HuH-7.5 (cell line): ENCODE results near the gene COL4A1.

Experiments
- DNase-seq: peaks from one replicate; pipeline ENCODE4 v3.0.0; 2011; ENCODE audit warnings: low spot score

Gene COL4A1

DNA sequence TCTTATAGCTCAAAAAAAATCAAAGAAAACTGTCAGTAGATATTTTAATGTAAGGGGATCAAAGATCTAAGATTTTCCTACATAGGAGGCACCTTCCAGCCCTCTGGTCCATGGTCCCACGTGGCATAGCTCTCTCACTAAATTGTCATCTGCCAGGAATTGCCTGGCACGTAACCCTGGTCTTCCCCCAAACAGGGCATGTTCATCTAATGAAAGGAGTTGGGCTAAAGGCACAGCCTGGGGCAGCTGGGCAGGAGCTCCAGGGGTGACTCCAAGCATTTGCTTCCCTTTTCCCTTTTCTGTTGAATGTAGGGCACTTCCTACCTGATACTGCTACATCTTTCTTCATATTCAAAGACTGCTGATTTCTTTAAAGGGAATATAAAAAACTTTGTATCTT, 148.7 kb downstream of the COL4A1 start:
- DNase-seq = no peak

GRCh38 chr13:110157718-110158117, 149.2 kb downstream of the COL4A1 start:
- no peak for DNase-seq

DNA sequence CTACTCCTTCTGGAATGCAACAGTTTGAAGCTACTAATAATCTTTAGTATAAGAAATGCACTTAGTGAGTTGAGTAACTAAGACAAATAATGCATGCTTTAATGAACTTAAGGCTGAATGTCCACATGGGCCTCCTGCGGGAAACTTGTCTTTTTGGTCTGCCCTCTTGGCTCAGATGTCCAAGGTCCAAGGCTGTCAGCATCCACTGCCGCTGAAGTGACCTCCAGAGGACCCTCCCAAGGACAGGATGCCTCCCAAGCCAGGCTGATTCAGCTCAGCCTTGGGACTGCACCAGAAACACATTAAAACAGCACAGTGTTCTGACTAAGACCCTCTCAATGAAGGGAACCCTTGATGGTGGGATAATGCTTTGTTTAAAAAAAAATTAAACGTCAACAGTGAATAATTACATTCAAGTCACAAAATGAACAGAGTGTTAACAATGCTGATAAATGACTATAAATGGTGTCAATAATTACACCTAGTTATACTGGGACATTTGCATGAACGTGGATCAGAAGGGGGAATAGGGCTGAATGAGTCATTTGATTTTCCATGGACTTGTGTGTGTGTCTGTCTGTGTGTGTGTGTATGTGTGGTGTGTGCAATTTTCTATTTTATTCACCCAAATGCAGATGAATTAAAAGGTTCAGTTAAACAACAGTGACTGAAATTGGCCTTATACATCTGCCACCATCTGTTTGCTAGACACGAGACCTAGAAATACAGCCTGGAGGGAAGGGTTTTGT, 150.5 kb downstream of the COL4A1 start:
- no peak for DNase-seq

DNA sequence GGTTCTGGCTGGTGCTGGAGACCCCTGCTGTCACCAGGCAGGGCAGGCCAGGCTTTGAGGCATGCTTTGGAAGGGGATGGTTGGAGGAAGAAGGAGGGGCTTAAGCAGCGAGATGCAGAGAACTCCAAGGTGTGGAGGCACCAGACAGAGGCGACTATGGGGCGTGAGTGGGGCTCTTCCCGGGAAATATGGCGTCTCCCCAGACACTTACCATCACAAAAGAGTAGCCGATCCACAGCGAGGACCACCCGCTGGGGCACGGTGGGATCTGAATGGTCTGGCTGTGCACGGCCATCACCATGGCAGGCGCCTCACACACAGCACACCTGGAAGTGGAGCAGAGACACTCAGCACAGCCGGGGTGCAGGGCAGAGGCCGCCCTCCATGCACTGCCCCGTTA, 151.9 kb downstream of the COL4A1 start:
- no peak for DNase-seq

DNA sequence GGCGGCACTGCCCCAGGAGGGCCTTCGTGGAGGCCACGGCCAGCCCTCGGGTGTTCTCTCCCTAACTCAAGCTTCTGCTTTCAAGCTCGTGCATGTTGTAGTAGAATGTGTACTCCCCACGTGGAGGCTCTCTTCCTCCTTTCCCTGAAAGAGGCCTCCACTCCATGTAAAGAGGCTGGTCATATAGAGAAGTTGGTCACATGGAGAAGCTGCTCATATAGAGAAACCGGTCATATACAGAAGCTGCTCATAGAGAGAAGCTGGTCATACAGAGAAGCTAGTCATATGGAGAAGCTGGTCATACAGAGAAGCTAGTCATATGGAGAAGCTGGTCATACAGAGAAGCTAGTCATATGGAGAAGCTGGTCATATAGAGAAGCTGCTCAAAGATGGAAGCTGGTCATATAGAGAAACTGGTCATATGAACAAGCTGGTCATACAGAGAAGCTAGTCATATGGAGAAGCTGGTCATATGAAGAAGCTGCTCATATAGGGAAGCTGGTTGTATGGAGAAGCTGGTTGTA, 152.5 kb downstream of the COL4A1 start:
- no peak for DNase-seq

DNA sequence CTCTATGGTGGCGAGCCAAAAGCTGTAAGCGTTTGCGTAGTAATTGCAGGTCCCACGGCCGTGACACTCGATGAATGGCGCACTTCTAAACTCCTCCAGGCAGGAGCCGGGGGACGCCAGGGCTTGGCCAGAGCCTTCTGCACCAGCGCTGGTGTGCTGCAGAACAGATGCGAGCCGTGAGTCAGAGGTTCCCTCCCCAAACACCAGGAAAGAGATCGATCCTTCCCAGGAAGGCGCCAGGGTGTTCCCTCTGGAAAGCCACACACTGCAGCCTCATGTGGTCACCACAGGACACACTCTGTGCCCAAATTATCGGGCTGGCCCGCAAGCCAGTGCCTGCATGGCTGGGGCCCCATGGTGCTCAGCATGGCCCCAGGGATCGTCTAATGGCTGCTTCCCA, 154.6 kb downstream of the COL4A1 start:
- no peak for DNase-seq

- no peak for DNase-seq
Observed at GRCh38 chr13:110151462-110151861, 155.5 kb downstream of the COL4A1 start.

GRCh38 chr13:110150384-110151101, 156.4 kb downstream of the COL4A1 start:
- no peak for DNase-seq

- DNase-seq = no peak
Observed at GRCh38 chr13:110149036-110149435, 157.9 kb downstream of the COL4A1 start.

DNA sequence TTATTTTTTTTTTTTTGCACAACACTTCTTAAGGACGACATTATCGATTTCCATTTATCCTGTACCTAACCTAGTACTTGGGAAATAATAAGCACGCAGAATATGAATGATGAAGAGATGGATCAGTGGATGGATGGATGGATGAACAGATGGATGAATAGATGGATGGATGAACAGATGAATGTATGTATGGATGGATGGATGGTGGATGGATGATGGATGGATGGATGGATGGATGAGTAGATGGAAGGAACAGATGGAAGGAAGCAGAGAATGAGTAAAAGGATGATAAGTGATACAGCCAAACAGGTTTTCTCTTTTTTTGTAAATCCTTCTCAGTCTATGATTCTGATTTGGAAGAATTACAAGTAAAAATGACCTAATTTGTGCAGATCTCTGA, 166.9 kb downstream of the COL4A1 start:
- no peak for DNase-seq

DNA sequence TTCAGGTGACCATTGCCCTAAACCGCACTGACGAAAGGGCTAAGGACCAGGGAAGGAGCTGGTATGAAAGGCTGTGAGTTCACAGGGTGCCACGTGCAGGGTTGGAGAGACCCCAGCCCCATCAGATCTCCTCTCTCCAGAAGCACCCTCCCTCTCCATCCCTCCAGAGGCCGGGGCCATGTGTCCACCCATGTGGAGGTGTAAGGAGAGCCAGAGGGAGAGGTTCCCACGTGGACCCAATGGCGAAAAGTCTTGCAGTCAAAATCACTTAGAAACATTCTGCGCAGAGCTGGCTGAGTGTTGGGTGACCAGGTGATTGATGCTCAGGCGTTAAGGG, 168.3 kb downstream of the COL4A1 start:
- DNase-seq = no peak

GRCh38 chr13:110138010-110138699, 168.8 kb downstream of the COL4A1 start:
- DNase-seq = peak; percentile 19

- peak; percentile 37 for DNase-seq
Observed at GRCh38 chr13:110137680-110138009, 169.3 kb downstream of the COL4A1 start.

- no peak for DNase-seq
Observed at GRCh38 chr13:110136660-110137585, 170.0 kb downstream of the COL4A1 start.

GRCh38 chr13:110135977-110136597, 170.9 kb downstream of the COL4A1 start:
- no peak for DNase-seq

DNA sequence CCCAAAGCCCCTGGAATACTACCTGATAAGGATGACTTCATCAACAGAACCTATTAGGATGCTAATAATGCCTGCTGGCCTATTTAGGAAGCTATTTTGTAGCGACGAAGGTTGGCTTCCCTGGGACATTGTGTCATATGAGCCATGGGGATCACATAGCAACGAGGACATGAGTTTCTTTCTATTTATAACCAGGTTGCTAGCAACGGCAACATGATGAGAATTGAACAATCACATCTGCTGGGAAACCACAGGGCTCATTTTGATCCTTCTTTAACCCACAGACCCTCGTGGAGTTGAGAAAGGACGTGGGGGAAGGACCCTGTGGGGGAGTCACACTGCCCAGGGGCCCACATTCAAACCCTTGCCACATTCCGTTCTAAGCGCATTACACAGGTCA, 172.2 kb downstream of the COL4A1 start:
- DNase-seq = no peak

DNA sequence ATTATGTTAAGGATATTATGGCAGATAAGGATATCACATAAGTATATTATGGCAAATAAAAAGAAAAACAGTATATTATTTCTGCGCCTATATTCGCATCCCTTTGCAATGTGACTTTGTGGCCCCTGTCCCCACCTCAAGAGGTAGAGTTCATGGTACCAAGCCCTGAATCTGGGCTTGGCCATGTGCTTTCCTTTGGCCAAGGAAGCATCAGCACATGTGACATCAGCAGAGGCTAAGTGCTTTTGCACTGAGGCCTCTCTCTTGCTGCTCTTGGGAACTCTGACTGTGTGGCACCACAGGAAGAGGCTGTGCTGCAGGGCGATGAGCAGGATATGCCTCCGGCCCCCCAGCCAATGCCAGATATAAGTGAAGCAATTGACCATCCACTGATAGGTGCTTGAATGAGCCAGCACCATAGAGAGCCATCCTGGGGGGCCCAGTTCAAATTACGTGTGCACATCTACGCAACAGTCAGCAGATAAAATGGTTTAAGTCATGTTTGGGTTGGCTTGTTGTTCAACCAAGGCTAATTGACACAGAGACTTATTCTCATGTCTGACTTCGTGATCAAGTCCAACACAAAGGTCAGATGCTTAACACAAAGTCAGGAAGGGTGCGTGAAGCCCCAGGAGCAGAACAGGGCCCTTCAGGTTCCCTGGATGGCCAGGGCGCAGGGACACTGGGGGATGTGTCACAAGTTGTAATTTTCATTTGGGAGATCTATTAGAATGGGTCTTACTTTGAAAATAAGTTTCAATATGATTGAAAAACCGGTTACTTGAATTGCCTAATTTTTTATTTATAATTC, 173.3 kb downstream of the COL4A1 start:
- DNase-seq = no peak

DNA sequence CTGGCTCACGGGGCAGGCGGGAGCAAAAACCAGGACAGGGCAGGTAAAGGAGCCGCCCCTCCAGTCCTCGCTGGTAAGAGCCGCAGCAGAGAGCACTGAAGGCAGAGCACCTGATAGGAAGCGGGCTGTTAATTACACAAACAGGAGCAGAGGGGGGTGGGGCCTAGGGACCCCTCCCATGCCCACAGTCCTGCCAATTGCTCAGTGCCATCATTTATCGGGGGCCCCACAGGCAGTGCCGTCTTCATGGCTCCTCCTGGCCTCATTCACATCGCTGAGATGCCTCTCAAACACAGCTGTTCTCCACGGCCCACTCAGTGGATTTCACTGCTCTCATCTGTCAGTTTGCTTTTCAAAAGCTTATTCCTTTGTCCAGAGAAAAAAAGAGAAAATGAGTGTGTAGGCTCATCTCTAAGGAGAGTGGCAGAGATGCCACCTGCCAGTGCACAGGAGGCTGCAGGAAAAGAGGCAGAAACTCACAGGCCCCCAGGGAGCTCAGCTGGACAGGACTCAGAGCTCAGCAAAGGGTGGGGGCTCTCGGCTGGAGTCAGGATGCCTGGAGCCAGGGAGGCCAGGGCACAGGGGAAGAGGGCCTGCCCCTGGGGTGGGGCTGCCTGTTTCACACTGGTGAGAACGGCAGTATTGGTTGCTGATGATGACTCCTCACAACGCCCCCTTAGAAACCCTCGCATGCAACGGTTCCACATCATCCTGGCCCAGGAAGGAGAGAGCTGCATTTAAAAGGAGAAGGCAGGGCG, 174.6 kb downstream of the COL4A1 start:
- no peak for DNase-seq

GRCh38 chr13:110131424-110131823, 175.5 kb downstream of the COL4A1 start:
- no peak for DNase-seq

DNA sequence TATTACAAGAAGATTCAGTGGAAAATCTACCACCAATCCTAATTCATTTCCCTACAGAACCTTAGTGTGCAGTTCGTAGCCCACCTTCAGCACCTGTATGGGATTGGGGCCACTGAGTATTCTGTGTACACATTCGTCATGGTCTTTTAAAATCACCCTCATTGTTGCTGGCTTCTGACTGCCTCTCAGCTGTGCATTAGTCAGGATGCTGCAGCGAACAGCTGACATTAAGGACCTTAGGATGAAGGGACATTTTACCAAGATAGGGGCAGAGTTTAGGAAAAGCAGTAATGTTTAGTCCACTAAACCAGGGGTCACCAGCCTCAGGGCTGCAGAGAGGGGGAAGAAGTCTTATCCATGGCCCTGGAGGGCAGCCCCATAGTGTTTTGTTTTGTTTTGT, 176.5 kb downstream of the COL4A1 start:
- no peak for DNase-seq
